Measurements from ENCODE around the gene NAA40. TPM values are rescaled to one million over a fixed set of nuclear protein-coding genes. Genes with fewer than 3 reads are reported as not detected.
A peak's percentile ranks its signal among the peaks of the same experiment; 100 is the strongest.
"Not testable (repeated sequence)": the region's sequence is repeated elsewhere in the genome, so short reads cannot be mapped to it uniquely, and the experiment has no call there.

NAA40 gene
- total RNA-seq, 1 donor = 13.3 TPM

- peak; percentile 76 for TF ChIP-seq CTCF (IDR thresholded peaks at IDR 0.05; ENCODE audit: insufficient read depth, low read length)
- DNase-seq (ENCODE audit: low read depth) = peak; percentile 88
- H3K4me3 ChIP-seq (ENCODE audit: low read depth, low read length) = peak overlapping the region; percentile 39
These were observed 6.8 kb downstream of the NAA40 start for GRCh38 chr11:63945477-63946163.

GRCh38 chr11:63951779-63952536 lies 13.2 kb downstream of the NAA40 start:
- H3K4me3 ChIP-seq (ENCODE audit: low read depth, low read length) = no peak overlapping the region
- no peak for DNase-seq (ENCODE audit: low read depth)
- TF ChIP-seq CTCF (IDR thresholded peaks at IDR 0.05; ENCODE audit: insufficient read depth, low read length) = no peak

- no peak for DNase-seq (ENCODE audit: low read depth)
- TF ChIP-seq CTCF (IDR thresholded peaks at IDR 0.05; ENCODE audit: insufficient read depth, low read length) = no peak
- no peak overlapping the region for H3K4me3 ChIP-seq (ENCODE audit: low read depth, low read length)
These were observed 13.8 kb downstream of the NAA40 start for GRCh38 chr11:63952570-63952969.

- no peak for DNase-seq (ENCODE audit: low read depth)
- H3K4me3 ChIP-seq (ENCODE audit: low read depth, low read length) = no peak overlapping the region
- no peak for TF ChIP-seq CTCF (IDR thresholded peaks at IDR 0.05; ENCODE audit: insufficient read depth, low read length)
These were observed 19.2 kb downstream of the NAA40 start for GRCh38 chr11:63958008-63958407.

- no peak for TF ChIP-seq CTCF (IDR thresholded peaks at IDR 0.05; ENCODE audit: insufficient read depth, low read length)
- no peak overlapping the region for H3K4me3 ChIP-seq (ENCODE audit: low read depth, low read length)
- peak; percentile 27 for DNase-seq (ENCODE audit: low read depth)
These were observed 23.0 kb downstream of the NAA40 start for GRCh38 chr11:63961608-63962412.

- H3K4me3 ChIP-seq (ENCODE audit: low read depth, low read length); DNase-seq (ENCODE audit: low read depth): not testable (repeated sequence)
These were observed 25.1 kb downstream of the NAA40 start for GRCh38 chr11:63963895-63964294.

GRCh38 chr11:63966444-63966843 lies 27.6 kb downstream of the NAA40 start:
- DNase-seq (ENCODE audit: low read depth) = no peak
- no peak overlapping the region for H3K4me3 ChIP-seq (ENCODE audit: low read depth, low read length)
- no peak for TF ChIP-seq CTCF (IDR thresholded peaks at IDR 0.05; ENCODE audit: insufficient read depth, low read length)

All from fibroblast of the aortic adventitia (primary cell).